K562 (cell line): Measurements from ENCODE around the gene NMRK2. TPM values are rescaled to one million over a fixed set of nuclear protein-coding genes. Genes with fewer than 3 reads are reported as not detected.

Experiments
- ATF7 ChIP-seq: fragments of 450-650 bp; IDR thresholded peaks from 2 replicates; pipeline ENCODE4 v1.7.1; 2014; ENCODE audit warnings: mild to moderate bottlenecking, moderate library complexity
- HMGN3 ChIP-seq: IDR thresholded peaks from 2 replicates; pipeline ENCODE4 v1.6.1; 2011; ENCODE audit warnings: borderline replicate concordance, low read depth, mild to moderate bottlenecking, mixed read lengths, low read length; ENCODE audit not compliant: insufficient read length; ENCODE audit errors: extremely low read depth
- KLF10 ChIP-seq: fragments of 250-450 bp; sonication (Bioruptor Pico); IDR thresholded peaks from 2 replicates; pipeline ENCODE4 v1.6.1; 2021; ENCODE audit warnings: matching md5 sums
- MED1 ChIP-seq: sonication (generic); formaldehyde crosslinking; IDR thresholded peaks from 2 replicates; pipeline ENCODE4 v1.8.1; 2023; ENCODE audit warnings: missing genetic modification reagents, borderline replicate concordance
- SIN3A ChIP-seq, 2 experiments: fragments of 150-350 bp in 1 of 2; IDR thresholded peaks; 2 replicates each; pipeline ENCODE4 v1.6.1; 2011 to 2016; ENCODE audit warnings: borderline replicate concordance in 2 of 2, low read depth in 2 of 2, low read length in 2 of 2, mild to moderate bottlenecking in 2 of 2, moderate library complexity in 2 of 2; ENCODE audit not compliant: control insufficient read depth in 1 of 2
- SLC30A9 ChIP-seq: fragments of 250-450 bp; sonication (Bioruptor Pico); IDR thresholded peaks from 2 replicates; pipeline ENCODE4 v1.8.0; 2022; ENCODE audit warnings: mild to moderate bottlenecking, moderate library complexity
- TBL1XR1 ChIP-seq, 2 experiments: IDR thresholded peaks; 2 replicates each; pipeline ENCODE4 v1.6.1; 2012; ENCODE audit warnings: improper control_type of control experiment in 2 of 2, low read length in 2 of 2, mild to moderate bottlenecking in 1 of 2
- ZFPM2 ChIP-seq: fragments of 250-450 bp; sonication (Bioruptor Pico); IDR thresholded peaks from 2 replicates; pipeline ENCODE4 v1.5.1; 2022; ENCODE audit warnings: mild to moderate bottlenecking
- ZNF696 ChIP-seq: fragments of 250-450 bp; sonication (Bioruptor Pico); conservative IDR thresholded peaks from 2 replicates; pipeline ENCODE4 v1.4.0; 2020; ENCODE audit warnings: mild to moderate bottlenecking, moderate library complexity
- polyA plus RNA-seq, 8 experiments: library from polyadenylated mRNA; depleted of rRNA in 4 of 8; stranded (reverse) in 5 of 8; unstranded in 3 of 8; fragments of >200 nt; fragmentation: Nextera tagmentation in 2 of 8; fragmentation: Illumina TruSeq in 1 of 8; extraction: Ambion mirVana in 2 of 8; extraction: Trizol in 1 of 8; gene quantifications; 2 replicates each; pipeline versions ENCODE4 v1.2.1 to v1.2.3, GENCODE V29; 2011 to 2014; ENCODE audit warnings: inconsistent platforms in 1 of 8, missing spikeins in 1 of 8
- total RNA-seq, 7 experiments: library from RNA; depleted of rRNA in 6 of 7; stranded (reverse); fragments of >200 nt in 6 of 7; fragmentation: Illumina TruSeq in 2 of 7; extraction: Trizol in 2 of 7; gene quantifications; 2 replicates each; pipeline versions ENCODE4 v1.2.1 to v1.2.3, GENCODE V29; 2011 to 2021; ENCODE audit warnings: low replicate concordance in 1 of 7
- TF ChIP-seq, protein P1 (sequence below): sonication (generic); formaldehyde crosslinking; IDR thresholded peaks from 2 replicates; pipeline ENCODE4 v1.8.0; 2022; ENCODE audit warnings: missing genetic modification reagents, mild to moderate bottlenecking, borderline replicate concordance
- TF ChIP-seq, protein P2 (sequence below): fragments of 200-800 bp; sonication (Bioruptor generic); IDR thresholded peaks from 2 replicates; pipeline ENCODE4 v1.6.1; 2017; ENCODE audit warnings: missing genetic modification characterization, missing compliant biosample characterization

The NMRK2 gene
- total and polyA plus RNA-seq, 9 of the 15 experiments (the other 6 are each of a cell fraction or from before 2014, with no cell fraction given) = not detected

DNA sequence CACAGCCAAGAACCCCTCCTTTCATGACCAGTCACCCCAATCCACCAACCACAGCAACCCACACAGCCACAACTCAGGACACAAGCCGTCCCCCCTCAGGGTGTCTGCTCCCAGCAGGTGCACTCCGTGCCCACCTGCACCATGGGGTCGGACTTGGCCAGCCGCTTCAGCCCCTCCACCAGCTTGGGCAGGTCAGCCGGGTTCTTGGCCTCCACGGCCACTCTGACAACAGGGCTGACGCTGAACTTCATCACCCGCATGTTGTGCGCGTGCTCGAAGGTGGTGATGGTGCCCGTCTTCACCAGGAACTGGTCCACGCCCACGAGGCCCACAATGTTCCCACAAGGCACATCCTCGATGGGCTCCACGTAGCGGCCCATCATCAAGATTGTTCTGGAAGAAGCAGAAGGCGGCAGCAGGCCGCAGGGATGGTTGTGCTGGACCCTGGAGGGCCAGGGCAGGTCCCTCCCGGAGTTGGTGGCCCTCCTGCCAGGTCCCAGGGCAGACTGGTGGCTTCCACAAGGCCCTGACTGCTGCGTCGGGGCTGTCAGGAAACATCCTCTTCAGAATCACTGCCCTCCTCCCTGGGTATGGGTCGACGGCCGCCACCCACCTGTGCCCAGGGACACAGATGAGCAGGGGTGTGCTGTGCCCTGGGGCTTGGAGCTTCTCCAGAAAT, 46.9 kb downstream of the NMRK2 start (continued):
- TF ChIP-seq KLF10 (CRISPR knock-in tag) (no peak), TBL1XR1 (IDR thresholded peaks at IDR 0.05; ENCODE audit: low read length in 2 of 2) (0 out of 4 replicates have a peak, but pooled peaks of 1 of the 2 experiments have one; percentile 29), ATF7 (no peak), ZFPM2 (CRISPR knock-in tag) (no peak), MED1 (CRISPR knock-in tag) (0 out of 2 replicates have a peak, but pooled peaks have one; percentile 84), SLC30A9 (no peak), SIN3A (IDR thresholded peaks at IDR 0.05; ENCODE audit: borderline replicate concordance in 2 of 2, control insufficient read depth in 1 of 2, low read depth in 2 of 2, low read length in 2 of 2) (peak in 1 of 2 experiments; percentile 45; a peak in 1 of 4 replicates), HMGN3 (peak; percentile 27), ZNF696 (no peak)
- TF ChIP-seq, protein P1, sequence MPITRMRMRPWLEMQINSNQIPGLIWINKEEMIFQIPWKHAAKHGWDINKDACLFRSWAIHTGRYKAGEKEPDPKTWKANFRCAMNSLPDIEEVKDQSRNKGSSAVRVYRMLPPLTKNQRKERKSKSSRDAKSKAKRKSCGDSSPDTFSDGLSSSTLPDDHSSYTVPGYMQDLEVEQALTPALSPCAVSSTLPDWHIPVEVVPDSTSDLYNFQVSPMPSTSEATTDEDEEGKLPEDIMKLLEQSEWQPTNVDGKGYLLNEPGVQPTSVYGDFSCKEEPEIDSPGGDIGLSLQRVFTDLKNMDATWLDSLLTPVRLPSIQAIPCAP (CRISPR knock-in tag) = peak; percentile 8; the same call in 1 of the 2 replicates
- TF ChIP-seq, protein P2, sequence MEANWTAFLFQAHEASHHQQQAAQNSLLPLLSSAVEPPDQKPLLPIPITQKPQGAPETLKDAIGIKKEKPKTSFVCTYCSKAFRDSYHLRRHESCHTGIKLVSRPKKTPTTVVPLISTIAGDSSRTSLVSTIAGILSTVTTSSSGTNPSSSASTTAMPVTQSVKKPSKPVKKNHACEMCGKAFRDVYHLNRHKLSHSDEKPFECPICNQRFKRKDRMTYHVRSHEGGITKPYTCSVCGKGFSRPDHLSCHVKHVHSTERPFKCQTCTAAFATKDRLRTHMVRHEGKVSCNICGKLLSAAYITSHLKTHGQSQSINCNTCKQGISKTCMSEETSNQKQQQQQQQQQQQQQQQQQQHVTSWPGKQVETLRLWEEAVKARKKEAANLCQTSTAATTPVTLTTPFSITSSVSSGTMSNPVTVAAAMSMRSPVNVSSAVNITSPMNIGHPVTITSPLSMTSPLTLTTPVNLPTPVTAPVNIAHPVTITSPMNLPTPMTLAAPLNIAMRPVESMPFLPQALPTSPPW (CRISPR knock-in tag) = no peak
